ENCODE results near the gene CDK16. TPM values are rescaled to one million over a fixed set of nuclear protein-coding genes. Genes with fewer than 3 reads are reported as not detected.

The CDK16 gene
- total RNA-seq, 1 donor from 2014 or later = 49.0 TPM

GRCh38 chrX:47199286-47199685, 19.2 kb upstream of the CDK16 start:
- Mint-ChIP-seq H3K36me3 (ENCODE audit: low read depth) (peaks cover 63% of the 10 kb centered on the region), H3K9me3 (no peaks in the 10 kb centered on the region), H3K27ac (no peak overlapping the region), H3K4me1 (peaks cover 29% of the 10 kb centered on the region), H3K27me3 (no peaks in the 10 kb centered on the region), H3K4me3 (no peak overlapping the region)
- TF ChIP-seq CTCF (IDR thresholded peaks at IDR 0.05) = no peak
- CTCF ChIA-PET = no interaction called here
- intact Hi-C loops (cut with micrococcal nuclease) = no loop called here
- no peak for ATAC-seq (ENCODE audit: low read depth)
- no peak for DNase-seq
- POLR2A ChIA-PET = interaction anchor here (0.7 kb wide), 2 partner anchors 19 to 20 kb away, joined by 3 to 4 read pairs; no protein-coding TSS in a partner anchor

- no peak for ATAC-seq (ENCODE audit: low read depth)
- DNase-seq = no peak
- H3K27me3 Mint-ChIP-seq = no peaks in the 10 kb centered on the region
- H3K4me3 Mint-ChIP-seq = no peak overlapping the region
- intact Hi-C loops (cut with micrococcal nuclease) = no loop called here
- ChIA-PET POLR2A (interaction anchor here (0.5 to 0.6 kb wide), 2 partner anchors 37 to 135 kb away, joined by 3 to 6 read pairs; no protein-coding TSS in a partner anchor), CTCF (no interaction called here)
- no peaks in the 10 kb centered on the region for H3K9me3 Mint-ChIP-seq
- no peak for TF ChIP-seq CTCF (IDR thresholded peaks at IDR 0.05)
- H3K4me1 Mint-ChIP-seq = peaks cover 18% of the 10 kb centered on the region
- peaks cover 68% of the 10 kb centered on the region for H3K36me3 Mint-ChIP-seq (ENCODE audit: low read depth)
- H3K27ac Mint-ChIP-seq = peak overlapping the region; percentile 41
Measured at GRCh38 chrX:47200385-47201150, 17.9 kb upstream of the CDK16 start.

DNA sequence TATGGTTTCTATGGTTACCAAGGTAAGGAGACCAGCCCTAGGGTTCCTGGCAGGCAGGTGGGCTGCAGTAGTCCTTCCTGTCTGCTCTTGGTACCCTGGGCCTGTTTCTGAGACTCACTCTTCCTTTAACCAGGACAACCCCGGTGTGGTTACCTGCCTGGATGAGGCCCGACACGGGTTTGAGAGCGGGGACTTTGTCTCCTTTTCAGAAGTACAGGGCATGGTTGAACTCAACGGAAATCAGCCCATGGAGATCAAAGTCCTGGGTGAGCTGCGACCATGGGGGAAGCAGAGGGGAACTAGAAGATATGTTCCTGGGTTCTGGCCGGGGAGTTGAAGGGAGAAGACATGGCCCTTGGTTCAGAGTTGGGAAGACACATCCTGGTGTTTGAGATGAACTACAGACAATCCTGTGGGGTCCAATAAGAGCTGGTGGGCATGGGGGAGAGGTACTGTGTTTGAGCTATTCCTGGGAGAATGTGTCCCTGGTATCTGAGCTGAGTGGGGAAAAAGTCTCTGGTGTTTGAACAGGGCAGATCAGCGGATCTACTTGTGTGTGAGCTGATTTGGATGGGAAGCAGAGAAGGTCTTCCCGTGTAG, 17.0 kb upstream of the CDK16 start:
- ChIA-PET POLR2A (interaction anchor here (0.5 kb wide), 1 partner anchor 36 kb away, joined by 6 read pairs; no protein-coding TSS in a partner anchor), CTCF (no interaction called here)
- TF ChIP-seq CTCF (IDR thresholded peaks at IDR 0.05) = no peak
- Mint-ChIP-seq H3K4me1 (peaks cover 9% of the 10 kb centered on the region), H3K36me3 (ENCODE audit: low read depth) (peaks cover 70% of the 10 kb centered on the region), H3K27me3 (no peaks in the 10 kb centered on the region), H3K9me3 (no peaks in the 10 kb centered on the region), H3K4me3 (no peak overlapping the region), H3K27ac (no peak overlapping the region)
- intact Hi-C loops (cut with micrococcal nuclease) = no loop called here
- ATAC-seq (ENCODE audit: low read depth) = no peak
- DNase-seq = no peak

GRCh38 chrX:47202316-47202715, 16.2 kb upstream of the CDK16 start:
- H3K36me3 Mint-ChIP-seq (ENCODE audit: low read depth) = peaks cover 77% of the 10 kb centered on the region
- peaks cover under 1% of the 10 kb centered on the region for H3K4me1 Mint-ChIP-seq
- no peaks in the 10 kb centered on the region for H3K27me3 Mint-ChIP-seq
- H3K27ac Mint-ChIP-seq = no peak overlapping the region
- intact Hi-C loops (cut with micrococcal nuclease) = no loop called here
- no peak for ATAC-seq (ENCODE audit: low read depth)
- no peak for DNase-seq
- ChIA-PET CTCF (no interaction called here), POLR2A (no interaction called here)
- H3K4me3 Mint-ChIP-seq = no peak overlapping the region
- H3K9me3 Mint-ChIP-seq = no peaks in the 10 kb centered on the region
- no peak for TF ChIP-seq CTCF (IDR thresholded peaks at IDR 0.05)

GRCh38 chrX:47202877-47203276, 15.6 kb upstream of the CDK16 start:
- H3K27me3 Mint-ChIP-seq = no peaks in the 10 kb centered on the region
- no peaks in the 10 kb centered on the region for H3K4me1 Mint-ChIP-seq
- TF ChIP-seq CTCF (IDR thresholded peaks at IDR 0.05) = no peak
- DNase-seq (no peak), ATAC-seq (ENCODE audit: low read depth) (no peak)
- intact Hi-C loops (cut with micrococcal nuclease) = no loop called here
- no peaks in the 10 kb centered on the region for H3K9me3 Mint-ChIP-seq
- H3K4me3 Mint-ChIP-seq = no peak overlapping the region
- H3K27ac Mint-ChIP-seq = no peak overlapping the region
- ChIA-PET POLR2A (no interaction called here), CTCF (no interaction called here)
- peaks cover 82% of the 10 kb centered on the region for H3K36me3 Mint-ChIP-seq (ENCODE audit: low read depth)

Measured in activated B cell treated with CpG ODN at 0.5 μM for 24 hours (primary cell).